ENCODE results near the gene FER. TPM values are rescaled to one million over a fixed set of nuclear protein-coding genes. Genes with fewer than 3 reads are reported as not detected.

Gene FER
- total RNA-seq, 4 donors from 2014 or later, result 16.1 to 25.7 (median 19.1) TPM

- 89 to 98% methylated on average over 2 of the region's 2 CpGs for WGBS, 2 donors
- no peak for DNase-seq (ENCODE audit: low spot score in 2 of 2)
- TF ChIP-seq POLR2A (IDR thresholded peaks at IDR 0.05) (no peak), CTCF (IDR thresholded peaks at IDR 0.05) (no peak)
- no peak overlapping the region for H3K4me3 ChIP-seq (ENCODE audit: low read depth, poor library complexity, severe bottlenecking)
- intact Hi-C loops (cut with DNase I; ENCODE audit: low total_unique reads), result no loop called here
Measured at GRCh38 chr5:108797396-108797795, 49.7 kb downstream of the FER start.

- TF ChIP-seq CTCF (IDR thresholded peaks at IDR 0.05), result no peak
- no peak for TF ChIP-seq POLR2A (IDR thresholded peaks at IDR 0.05)
- WGBS, 2 donors, result 85 to 87% methylated on average over 2 of the region's 2 CpGs
- DNase-seq (ENCODE audit: low spot score in 2 of 2), result no peak
- intact Hi-C loops (cut with DNase I; ENCODE audit: low total_unique reads), result no loop called here
- no peak overlapping the region for H3K4me3 ChIP-seq (ENCODE audit: low read depth, poor library complexity, severe bottlenecking)
Measured at GRCh38 chr5:108797986-108798385, 50.3 kb downstream of the FER start.

GRCh38 chr5:108798513-108799265 lies 51.0 kb downstream of the FER start:
- TF ChIP-seq POLR2A (IDR thresholded peaks at IDR 0.05), result no peak
- no peak for TF ChIP-seq CTCF (IDR thresholded peaks at IDR 0.05)
- intact Hi-C loops (cut with DNase I; ENCODE audit: low total_unique reads), result no loop called here
- 87 to 94% methylated on average over 3 of the region's 3 CpGs for whole genome bisulfite sequencing, 2 donors
- H3K4me3 ChIP-seq (ENCODE audit: low read depth, poor library complexity, severe bottlenecking), result no peak overlapping the region
- DNase-seq (ENCODE audit: low spot score in 2 of 2), result no peak

GRCh38 chr5:108801301-108801700 lies 53.6 kb downstream of the FER start:
- 91 to 92% methylated on average over 3 of the region's 3 CpGs for WGBS, 2 donors
- TF ChIP-seq CTCF (IDR thresholded peaks at IDR 0.05) (no peak), POLR2A (IDR thresholded peaks at IDR 0.05) (no peak)
- DNase-seq (ENCODE audit: low spot score in 2 of 2), result no peak
- no peak overlapping the region for H3K4me3 ChIP-seq (ENCODE audit: low read depth, poor library complexity, severe bottlenecking)
- intact Hi-C loops (cut with DNase I; ENCODE audit: low total_unique reads), result no loop called here

- no peak overlapping the region for H3K4me3 ChIP-seq (ENCODE audit: low read depth, poor library complexity, severe bottlenecking)
- intact Hi-C loops (cut with DNase I; ENCODE audit: low total_unique reads), result no loop called here
- 77 to 81% methylated on average over 4 of the region's 4 CpGs for WGBS, 2 donors
- DNase-seq (ENCODE audit: low spot score in 2 of 2), result no peak
- TF ChIP-seq POLR2A (IDR thresholded peaks at IDR 0.05), result no peak
- TF ChIP-seq CTCF (IDR thresholded peaks at IDR 0.05), result no peak
Measured at GRCh38 chr5:108801776-108802175, 54.1 kb downstream of the FER start.

- WGBS, 2 donors, result 84 to 94% methylated on average over 2 to 3 of the region's 3 CpGs
- TF ChIP-seq POLR2A (IDR thresholded peaks at IDR 0.05), result no peak
- TF ChIP-seq CTCF (IDR thresholded peaks at IDR 0.05), result no peak
- no peak for DNase-seq (ENCODE audit: low spot score in 2 of 2)
- H3K4me3 ChIP-seq (ENCODE audit: low read depth, poor library complexity, severe bottlenecking), result no peak overlapping the region
- intact Hi-C loops (cut with DNase I; ENCODE audit: low total_unique reads), result no loop called here
Measured at GRCh38 chr5:108810717-108811116, 63.0 kb downstream of the FER start.
